ENCODE results near the gene SLPI.
A peak's percentile ranks its signal among the peaks of the same experiment; 100 is the strongest.

SLPI gene

DNA sequence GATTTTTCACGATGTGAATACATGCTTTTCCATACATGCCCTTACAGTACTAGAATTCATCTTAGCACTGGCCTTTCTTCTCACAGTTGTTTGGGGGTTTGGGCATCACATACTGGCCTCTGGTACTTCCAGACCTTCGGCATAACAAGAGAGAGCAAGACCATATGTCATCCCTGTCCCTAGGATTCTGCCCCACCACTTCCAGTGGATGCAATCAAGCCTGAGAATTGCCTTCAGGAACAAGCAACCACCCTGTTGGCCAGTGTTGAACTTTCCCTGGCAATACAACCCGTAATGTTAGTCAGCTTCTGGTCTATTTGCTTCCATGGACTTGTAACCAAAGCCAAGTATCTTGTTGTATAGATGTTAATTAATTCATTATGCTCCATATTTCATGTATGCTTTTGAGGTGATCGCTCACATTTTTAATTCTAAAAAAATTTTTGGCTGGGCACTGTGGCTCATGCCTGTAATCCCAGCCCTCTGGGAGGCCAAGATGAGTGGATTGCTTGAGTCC lies 15.4 kb upstream of the SLPI start:
- no peak overlapping the region for H3K9ac ChIP-seq (ENCODE audit: insufficient read length, low read depth)
- no peaks in the 10 kb centered on the region for H3K9me3 ChIP-seq (ENCODE audit: insufficient read depth, low read length)
- H3K4me1 ChIP-seq (ENCODE audit: insufficient read depth, insufficient read length) = no peaks in the 10 kb centered on the region
- H3K27me3 ChIP-seq (ENCODE audit: insufficient read depth, insufficient read length) = no peaks in the 10 kb centered on the region
- no peak for TF ChIP-seq SUZ12 (IDR thresholded peaks at IDR 0.05; ENCODE audit: extremely low read depth, insufficient read depth, insufficient read length)
- no peak for TF ChIP-seq YY1 (IDR thresholded peaks at IDR 0.05; ENCODE audit: insufficient read depth, insufficient read length)
- TF ChIP-seq ZNF274 (IDR thresholded peaks at IDR 0.05; ENCODE audit: low read depth, low read length) = no peak
- no peak for DNase-seq (ENCODE audit: low read depth, low spot score)
- H3K36me3 ChIP-seq (ENCODE audit: insufficient read depth, insufficient read length, low read length) = no peaks in the 10 kb centered on the region
- no peak overlapping the region for H3K4me3 ChIP-seq (ENCODE audit: insufficient read length, low read depth)

DNA sequence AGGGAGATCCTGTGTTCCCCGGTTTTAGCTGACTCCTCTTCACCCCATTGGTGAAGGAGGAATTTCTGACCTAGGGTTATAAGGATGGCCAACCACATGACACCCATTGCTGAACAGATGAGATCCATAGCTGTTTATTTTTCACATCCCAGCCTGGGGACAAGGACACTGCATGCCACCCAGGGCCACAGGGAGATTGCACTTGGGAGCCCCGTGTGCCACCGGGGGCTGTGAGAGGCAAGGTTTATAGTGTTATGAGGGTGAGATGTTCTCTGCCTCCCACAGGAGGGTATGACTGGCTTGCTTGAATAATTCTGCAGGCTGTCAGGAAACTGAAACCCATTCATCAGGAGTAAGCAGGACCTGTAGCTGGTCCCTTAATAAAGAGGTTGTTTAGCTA lies 14.7 kb upstream of the SLPI start:
- Histone ChIP-seq H3K36me3 (ENCODE audit: insufficient read depth, insufficient read length, low read length) (no peaks in the 10 kb centered on the region), H3K9ac (ENCODE audit: insufficient read length, low read depth) (no peak overlapping the region), H3K9me3 (ENCODE audit: insufficient read depth, low read length) (no peaks in the 10 kb centered on the region), H3K27me3 (ENCODE audit: insufficient read depth, insufficient read length) (no peaks in the 10 kb centered on the region), H3K4me1 (ENCODE audit: insufficient read depth, insufficient read length) (no peaks in the 10 kb centered on the region), H3K4me3 (ENCODE audit: insufficient read length, low read depth) (no peak overlapping the region)
- TF ChIP-seq ZNF274 (IDR thresholded peaks at IDR 0.05; ENCODE audit: low read depth, low read length) (no peak), YY1 (IDR thresholded peaks at IDR 0.05; ENCODE audit: insufficient read depth, insufficient read length) (no peak), SUZ12 (IDR thresholded peaks at IDR 0.05; ENCODE audit: extremely low read depth, insufficient read depth, insufficient read length) (no peak)
- no peak for DNase-seq (ENCODE audit: low read depth, low spot score)

DNA sequence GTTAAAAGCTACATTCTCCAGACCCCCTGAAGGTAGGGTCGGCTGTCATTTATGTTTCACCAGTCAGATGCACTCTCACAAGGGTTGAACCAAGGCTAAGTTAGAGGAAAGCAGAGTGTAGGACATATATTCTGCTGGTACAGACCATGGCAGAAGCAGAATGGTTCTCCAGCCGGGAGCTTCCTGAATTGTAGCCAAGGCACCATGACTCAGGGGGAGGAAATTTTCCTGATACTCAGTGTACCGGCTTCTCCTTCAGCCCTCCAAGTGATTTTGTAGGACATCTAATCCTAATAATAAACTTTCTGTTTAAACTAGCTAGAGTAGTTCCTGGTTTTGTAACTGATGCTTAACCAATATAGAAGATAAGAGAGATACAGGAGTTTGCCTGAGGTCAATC lies 14.2 kb upstream of the SLPI start:
- Histone ChIP-seq H3K9me3 (ENCODE audit: insufficient read depth, low read length) (no peaks in the 10 kb centered on the region), H3K27me3 (ENCODE audit: insufficient read depth, insufficient read length) (no peaks in the 10 kb centered on the region), H3K9ac (ENCODE audit: insufficient read length, low read depth) (no peak overlapping the region), H3K4me3 (ENCODE audit: insufficient read length, low read depth) (no peak overlapping the region), H3K4me1 (ENCODE audit: insufficient read depth, insufficient read length) (no peaks in the 10 kb centered on the region), H3K36me3 (ENCODE audit: insufficient read depth, insufficient read length, low read length) (no peaks in the 10 kb centered on the region)
- DNase-seq (ENCODE audit: low read depth, low spot score) = no peak
- no peak for TF ChIP-seq YY1 (IDR thresholded peaks at IDR 0.05; ENCODE audit: insufficient read depth, insufficient read length)
- TF ChIP-seq ZNF274 (IDR thresholded peaks at IDR 0.05; ENCODE audit: low read depth, low read length) = no peak
- TF ChIP-seq SUZ12 (IDR thresholded peaks at IDR 0.05; ENCODE audit: extremely low read depth, insufficient read depth, insufficient read length) = no peak

DNA sequence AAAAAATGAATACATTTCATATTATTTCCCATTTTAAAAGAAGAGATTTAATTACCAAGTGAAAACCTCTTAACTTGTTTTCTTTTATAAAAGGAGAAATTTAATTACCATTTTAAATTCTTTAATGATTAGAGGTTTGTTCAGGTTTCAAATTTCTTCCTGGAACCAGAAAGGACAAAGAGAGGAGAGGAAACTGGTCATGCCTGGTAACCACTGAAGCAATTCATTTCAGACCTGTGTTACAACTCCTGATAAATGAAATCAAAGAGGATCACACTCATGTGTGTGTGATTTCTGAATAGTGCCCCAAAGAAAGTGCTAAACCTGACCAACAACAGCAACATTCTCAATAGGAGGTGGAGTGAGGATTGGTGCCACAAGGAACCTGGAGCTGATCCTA lies 12.6 kb upstream of the SLPI start:
- H3K9me3 ChIP-seq (ENCODE audit: insufficient read depth, low read length) = no peaks in the 10 kb centered on the region
- DNase-seq (ENCODE audit: low read depth, low spot score) = no peak
- no peaks in the 10 kb centered on the region for H3K36me3 ChIP-seq (ENCODE audit: insufficient read depth, insufficient read length, low read length)
- no peaks in the 10 kb centered on the region for H3K4me1 ChIP-seq (ENCODE audit: insufficient read depth, insufficient read length)
- H3K27me3 ChIP-seq (ENCODE audit: insufficient read depth, insufficient read length) = no peaks in the 10 kb centered on the region
- H3K9ac ChIP-seq (ENCODE audit: insufficient read length, low read depth) = no peak overlapping the region
- TF ChIP-seq YY1 (IDR thresholded peaks at IDR 0.05; ENCODE audit: insufficient read depth, insufficient read length) = no peak
- TF ChIP-seq SUZ12 (IDR thresholded peaks at IDR 0.05; ENCODE audit: extremely low read depth, insufficient read depth, insufficient read length) = no peak
- TF ChIP-seq ZNF274 (IDR thresholded peaks at IDR 0.05; ENCODE audit: low read depth, low read length) = no peak
- H3K4me3 ChIP-seq (ENCODE audit: insufficient read length, low read depth) = no peak overlapping the region

DNA sequence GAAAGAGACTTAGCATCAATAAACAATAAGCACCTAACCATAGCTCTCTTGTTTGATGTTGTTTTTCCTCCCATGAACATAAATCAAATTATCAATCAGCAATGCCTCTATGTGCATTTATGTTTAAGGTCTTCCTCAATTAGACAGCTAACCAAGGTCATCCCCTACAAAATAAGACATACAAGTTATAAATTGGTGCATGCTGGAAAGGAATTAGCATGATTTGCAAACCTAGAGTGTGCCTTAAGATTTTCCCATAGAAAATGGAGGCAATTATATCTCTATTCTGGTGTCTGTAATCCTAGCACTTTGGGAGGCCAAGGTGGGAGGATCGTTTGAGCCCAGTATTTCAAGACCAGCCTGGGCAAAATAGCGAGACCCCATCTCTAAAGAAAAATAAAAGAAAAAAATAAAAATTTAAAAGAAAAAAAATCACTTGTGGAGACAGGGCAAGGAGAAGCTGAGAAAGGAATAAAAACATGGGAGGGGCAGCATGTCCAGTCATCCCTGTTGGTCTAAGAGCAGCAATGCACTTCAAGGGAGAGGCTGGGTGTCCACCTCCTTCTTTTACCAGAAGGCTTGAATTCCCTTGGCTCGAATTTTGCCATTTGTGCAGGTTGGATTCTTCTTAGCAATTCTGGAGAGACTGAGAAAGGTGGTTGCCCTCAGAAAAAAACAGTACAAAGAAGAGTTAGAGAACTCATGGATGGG lies 9.3 kb upstream of the SLPI start:
- DNase-seq (ENCODE audit: low read depth, low spot score) = no peak
- no peaks in the 10 kb centered on the region for H3K27me3 ChIP-seq (ENCODE audit: insufficient read depth, insufficient read length)
- no peaks in the 10 kb centered on the region for H3K9me3 ChIP-seq (ENCODE audit: insufficient read depth, low read length)
- no peak overlapping the region for H3K9ac ChIP-seq (ENCODE audit: insufficient read length, low read depth)
- H3K36me3 ChIP-seq (ENCODE audit: insufficient read depth, insufficient read length, low read length) = no peaks in the 10 kb centered on the region
- H3K4me1 ChIP-seq (ENCODE audit: insufficient read depth, insufficient read length) = no peaks in the 10 kb centered on the region
- TF ChIP-seq SUZ12 (IDR thresholded peaks at IDR 0.05; ENCODE audit: extremely low read depth, insufficient read depth, insufficient read length) (no peak), YY1 (IDR thresholded peaks at IDR 0.05; ENCODE audit: insufficient read depth, insufficient read length) (no peak)
- H3K4me3 ChIP-seq (ENCODE audit: insufficient read length, low read depth) = no peak overlapping the region

DNA sequence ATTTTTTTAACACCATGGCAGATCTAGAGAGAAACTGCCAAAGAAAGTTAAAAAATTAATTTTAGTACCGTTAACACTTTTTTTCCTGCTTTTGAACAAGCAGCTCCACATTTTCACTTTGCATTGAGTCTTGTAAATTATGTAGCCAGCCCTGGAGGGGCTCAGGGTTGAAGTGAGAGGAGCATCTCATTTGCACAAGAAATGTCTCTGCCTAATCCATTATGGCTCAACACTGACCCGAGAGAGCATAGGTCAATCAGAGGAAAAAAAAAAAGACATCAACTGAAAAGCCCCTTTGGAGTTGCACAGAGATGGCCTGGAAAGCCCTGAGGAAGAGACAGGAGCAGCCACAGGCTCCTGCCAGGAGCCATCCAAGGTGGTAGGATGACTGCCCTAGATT lies 4.3 kb upstream of the SLPI start:
- Histone ChIP-seq H3K27me3 (ENCODE audit: insufficient read depth, insufficient read length) (no peaks in the 10 kb centered on the region), H3K36me3 (ENCODE audit: insufficient read depth, insufficient read length, low read length) (no peaks in the 10 kb centered on the region), H3K4me3 (ENCODE audit: insufficient read length, low read depth) (no peak overlapping the region), H3K9me3 (ENCODE audit: insufficient read depth, low read length) (no peaks in the 10 kb centered on the region), H3K4me1 (ENCODE audit: insufficient read depth, insufficient read length) (no peaks in the 10 kb centered on the region), H3K9ac (ENCODE audit: insufficient read length, low read depth) (no peak overlapping the region)
- no peak for TF ChIP-seq SUZ12 (IDR thresholded peaks at IDR 0.05; ENCODE audit: extremely low read depth, insufficient read depth, insufficient read length)
- no peak for TF ChIP-seq ZNF274 (IDR thresholded peaks at IDR 0.05; ENCODE audit: low read depth, low read length)
- TF ChIP-seq YY1 (IDR thresholded peaks at IDR 0.05; ENCODE audit: insufficient read depth, insufficient read length) = no peak
- peak; percentile 55 for DNase-seq (ENCODE audit: low read depth, low spot score)

DNA sequence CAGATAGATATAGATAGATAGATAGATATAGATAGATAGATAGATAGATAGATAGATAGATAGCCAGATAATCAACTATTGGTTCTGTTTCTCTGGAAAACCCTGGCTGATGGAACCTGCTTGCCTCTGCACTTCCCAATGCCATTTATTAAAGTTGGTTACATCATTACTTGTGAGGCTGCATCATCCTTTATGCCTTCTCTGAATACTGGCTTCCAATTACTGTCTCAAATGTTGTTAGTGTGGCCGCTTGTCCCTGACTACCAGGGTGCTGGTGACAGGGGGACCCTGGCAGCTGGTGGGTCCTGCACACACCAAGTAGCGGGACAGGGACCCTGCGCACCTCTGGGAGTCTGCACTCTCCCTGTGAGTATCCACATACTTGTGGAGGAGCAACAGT lies 3.9 kb upstream of the SLPI start:
- H3K27me3 ChIP-seq (ENCODE audit: insufficient read depth, insufficient read length) = no peaks in the 10 kb centered on the region
- no peaks in the 10 kb centered on the region for H3K9me3 ChIP-seq (ENCODE audit: insufficient read depth, low read length)
- H3K4me3 ChIP-seq (ENCODE audit: insufficient read length, low read depth) = no peak overlapping the region
- no peak overlapping the region for H3K9ac ChIP-seq (ENCODE audit: insufficient read length, low read depth)
- TF ChIP-seq SUZ12 (IDR thresholded peaks at IDR 0.05; ENCODE audit: extremely low read depth, insufficient read depth, insufficient read length) = no peak
- TF ChIP-seq YY1 (IDR thresholded peaks at IDR 0.05; ENCODE audit: insufficient read depth, insufficient read length) = no peak
- no peak for TF ChIP-seq ZNF274 (IDR thresholded peaks at IDR 0.05; ENCODE audit: low read depth, low read length)
- H3K36me3 ChIP-seq (ENCODE audit: insufficient read depth, insufficient read length, low read length) = no peaks in the 10 kb centered on the region
- no peaks in the 10 kb centered on the region for H3K4me1 ChIP-seq (ENCODE audit: insufficient read depth, insufficient read length)
- DNase-seq (ENCODE audit: low read depth, low spot score) = no peak
